GM21825 (cell line): ENCODE results near the gene PGM3.

Experiments used
- ATAC-seq: cut with Tn5 transposase; IDR thresholded peaks from one replicate; pipeline ENCODE4 v1.9.1; 2021; ENCODE audit warnings: mild to moderate bottlenecking, moderate library complexity; ENCODE audit not compliant: unreplicated experiment

PGM3 gene

DNA sequence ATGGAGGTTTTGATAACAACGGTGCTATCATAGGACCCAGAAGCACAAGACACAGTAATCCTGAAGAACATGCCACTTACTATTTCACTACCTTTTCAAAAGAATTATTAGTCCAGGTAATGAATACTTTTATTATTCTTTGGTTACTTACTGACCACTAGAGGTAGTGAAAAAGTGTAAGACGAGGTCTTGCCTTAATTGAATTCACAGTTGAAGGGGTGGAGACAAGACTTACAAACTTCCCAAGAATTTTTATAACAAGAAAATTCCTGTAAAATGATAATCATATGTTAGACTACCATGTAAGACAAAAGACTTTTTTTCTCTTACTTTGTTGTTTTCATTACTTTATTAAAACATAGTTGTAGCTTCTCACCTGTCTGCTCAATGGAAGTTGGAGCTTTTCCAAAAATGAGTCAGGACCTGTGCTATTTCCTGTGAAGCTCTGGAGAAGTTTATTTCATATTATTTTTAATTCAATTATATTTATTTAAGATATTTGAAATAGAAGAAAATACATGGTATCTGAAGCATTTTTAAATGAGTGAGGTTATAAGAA is 73.2 kb downstream of the PGM3 start:
- no peak for ATAC-seq

DNA sequence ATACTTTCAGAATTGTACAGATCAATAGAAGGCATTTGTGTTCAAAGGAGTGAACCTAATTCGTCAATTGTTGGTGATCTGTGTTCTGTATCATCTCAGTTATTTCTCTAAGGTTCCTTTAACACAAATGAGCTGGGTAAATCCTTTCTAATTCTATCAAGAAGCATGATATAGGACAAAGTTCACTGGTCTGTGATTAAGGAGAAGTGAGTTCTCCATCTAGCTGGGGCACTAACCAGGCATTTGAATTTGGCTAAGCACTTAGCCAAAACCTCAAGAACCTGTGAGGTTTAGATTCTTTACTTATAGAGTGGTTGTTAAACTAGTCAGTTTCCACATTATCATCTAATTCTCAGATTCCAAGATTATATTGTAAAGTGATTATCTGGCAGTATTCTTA is 75.3 kb downstream of the PGM3 start:
- ATAC-seq: no peak
